Measurements from ENCODE around the gene TENM4. TPM values are rescaled to one million over a fixed set of nuclear protein-coding genes. Genes with fewer than 3 reads are reported as not detected.

TENM4 gene
- total and polyA plus RNA-seq, 2 of the 13 experiments (the other 11 are each of a cell fraction or from before 2014, with no cell fraction given), result not detected

DNA sequence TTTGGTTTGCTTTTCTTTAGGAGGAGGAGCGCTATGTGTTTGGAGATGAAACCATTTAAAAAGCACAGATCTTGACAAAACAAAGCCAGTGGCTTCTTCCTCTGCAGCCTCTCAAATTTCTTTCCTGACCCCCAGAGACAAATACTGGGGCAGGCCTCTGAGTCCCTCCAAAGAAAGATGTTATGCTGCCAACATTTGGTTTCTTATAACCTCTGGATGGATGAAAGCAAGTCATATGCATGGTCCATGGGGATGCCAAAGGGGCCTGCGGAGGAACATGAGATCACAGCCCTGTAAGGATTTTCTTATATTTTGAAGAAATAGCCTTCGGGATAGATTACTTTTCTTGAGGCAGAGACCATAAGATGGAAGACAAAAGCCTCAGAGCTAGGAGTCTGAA, 179.1 kb downstream of the TENM4 start:
- Histone ChIP-seq H3K27ac (ENCODE audit: extremely low read length, insufficient read depth, low read length) (no peak overlapping the region), H4K20me1 (ENCODE audit: insufficient read depth, low read length) (no peaks in the 10 kb centered on the region), H2AFZ (ENCODE audit: low read length) (no peak overlapping the region), H3K9ac (ENCODE audit: insufficient read depth, low read depth, low read length) (no peak overlapping the region), H3K4me2 (ENCODE audit: low read depth, low read length) (no peak overlapping the region), H3K4me3 (replicated peaks in 1 of 3; ENCODE audit: insufficient read depth in 1 of 3, low read depth in 2 of 3, low read length in 3 of 3) (no peak overlapping the region), H3K4me1 (ENCODE audit: insufficient read depth, low read length) (no peaks in the 10 kb centered on the region), H3K27me3 (ENCODE audit: control insufficient read depth in 1 of 2, insufficient read depth in 2 of 2, low read length in 2 of 2) (peaks cover 0 to 11% of the 10 kb centered on the region in 2 experiments; a peak in 2 of 5 replicates), H3K36me3 (replicated peaks in 1 of 2; ENCODE audit: control insufficient read depth in 1 of 2, insufficient read depth in 2 of 2, low read length in 2 of 2) (no peaks in the 10 kb centered on the region), H3K9me3 (ENCODE audit: low read length) (no peaks in the 10 kb centered on the region), H3K79me2 (ENCODE audit: insufficient read depth, low read length) (no peaks in the 10 kb centered on the region)
- no peak for ATAC-seq
- in situ Hi-C loops (cut with HindIII; ENCODE audit: extremely low pct_ligation_motif_present, low pct_unique_long_range_greater_than_20kb), result no loop called here
- 17% methylated on average over 3 of the region's 3 CpGs for WGBS (ENCODE audit: low lambda C conversion rate)
- intact Hi-C loops (cut with micrococcal nuclease; ENCODE audit: unreplicated experiment), result no loop called here
- ChIA-PET CTCF (ENCODE audit: low intra/inter-chr PET ratio, low total read pairs) (no interaction called here), POLR2A (no interaction called here)
- DNase-seq (ENCODE audit: low spot score), result no peak
- no TSS peak for BruUV-seq (replicated peaks)
- TF ChIP-seq, protein P1, sequence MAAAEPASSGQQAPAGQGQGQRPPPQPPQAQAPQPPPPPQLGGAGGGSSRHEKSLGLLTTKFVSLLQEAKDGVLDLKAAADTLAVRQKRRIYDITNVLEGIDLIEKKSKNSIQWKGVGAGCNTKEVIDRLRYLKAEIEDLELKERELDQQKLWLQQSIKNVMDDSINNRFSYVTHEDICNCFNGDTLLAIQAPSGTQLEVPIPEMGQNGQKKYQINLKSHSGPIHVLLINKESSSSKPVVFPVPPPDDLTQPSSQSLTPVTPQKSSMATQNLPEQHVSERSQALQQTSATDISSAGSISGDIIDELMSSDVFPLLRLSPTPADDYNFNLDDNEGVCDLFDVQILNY (CRISPR knock-in tag; conservative IDR thresholded peaks at IDR 0.05), result no peak
- TF ChIP-seq ZNF44 (CRISPR knock-in tag; IDR thresholded peaks at IDR 0.05), result no peak
- TF ChIP-seq ZNF530 (CRISPR knock-in tag; IDR thresholded peaks at IDR 0.05; ENCODE audit: low read depth), result no peak
- TF ChIP-seq YEATS2 (CRISPR knock-in tag; IDR thresholded peaks at IDR 0.05; ENCODE audit: borderline replicate concordance), result no peak
- no peak for TF ChIP-seq SAP130 (CRISPR knock-in tag; IDR thresholded peaks at IDR 0.05; ENCODE audit: low read depth)
- TF ChIP-seq TMF1 (CRISPR knock-in tag; IDR thresholded peaks at IDR 0.05; ENCODE audit: low read depth), result no peak
- no peak for TF ChIP-seq AKAP8 (CRISPR knock-in tag; IDR thresholded peaks at IDR 0.05)
- TF ChIP-seq MATR3 (CRISPR knock-in tag; IDR thresholded peaks at IDR 0.05), result no peak
- TF ChIP-seq NRL (CRISPR knock-in tag; IDR thresholded peaks at IDR 0.05; ENCODE audit: borderline replicate concordance), result no peak
- no peak for TF ChIP-seq STAT5B (CRISPR knock-in tag; IDR thresholded peaks at IDR 0.05)
- TF ChIP-seq ZFP37 (CRISPR knock-in tag; IDR thresholded peaks at IDR 0.05; ENCODE audit: borderline replicate concordance), result no peak
- no peak for TF ChIP-seq MTF1 (CRISPR knock-in tag; IDR thresholded peaks at IDR 0.05)
- TF ChIP-seq SALL1 (CRISPR knock-in tag; IDR thresholded peaks at IDR 0.05), result no peak
- TF ChIP-seq, protein P2, sequence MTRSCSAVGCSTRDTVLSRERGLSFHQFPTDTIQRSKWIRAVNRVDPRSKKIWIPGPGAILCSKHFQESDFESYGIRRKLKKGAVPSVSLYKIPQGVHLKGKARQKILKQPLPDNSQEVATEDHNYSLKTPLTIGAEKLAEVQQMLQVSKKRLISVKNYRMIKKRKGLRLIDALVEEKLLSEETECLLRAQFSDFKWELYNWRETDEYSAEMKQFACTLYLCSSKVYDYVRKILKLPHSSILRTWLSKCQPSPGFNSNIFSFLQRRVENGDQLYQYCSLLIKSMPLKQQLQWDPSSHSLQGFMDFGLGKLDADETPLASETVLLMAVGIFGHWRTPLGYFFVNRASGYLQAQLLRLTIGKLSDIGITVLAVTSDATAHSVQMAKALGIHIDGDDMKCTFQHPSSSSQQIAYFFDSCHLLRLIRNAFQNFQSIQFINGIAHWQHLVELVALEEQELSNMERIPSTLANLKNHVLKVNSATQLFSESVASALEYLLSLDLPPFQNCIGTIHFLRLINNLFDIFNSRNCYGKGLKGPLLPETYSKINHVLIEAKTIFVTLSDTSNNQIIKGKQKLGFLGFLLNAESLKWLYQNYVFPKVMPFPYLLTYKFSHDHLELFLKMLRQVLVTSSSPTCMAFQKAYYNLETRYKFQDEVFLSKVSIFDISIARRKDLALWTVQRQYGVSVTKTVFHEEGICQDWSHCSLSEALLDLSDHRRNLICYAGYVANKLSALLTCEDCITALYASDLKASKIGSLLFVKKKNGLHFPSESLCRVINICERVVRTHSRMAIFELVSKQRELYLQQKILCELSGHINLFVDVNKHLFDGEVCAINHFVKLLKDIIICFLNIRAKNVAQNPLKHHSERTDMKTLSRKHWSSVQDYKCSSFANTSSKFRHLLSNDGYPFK (CRISPR knock-in tag; IDR thresholded peaks at IDR 0.05; ENCODE audit: borderline replicate concordance), result no peak
- no peak for TF ChIP-seq NCOA5 (CRISPR knock-in tag; IDR thresholded peaks at IDR 0.05)
- TF ChIP-seq SMC3 (IDR thresholded peaks at IDR 0.05; ENCODE audit: low read length), result no peak
- FAIRE-seq, result no peak

Measured in HepG2 (cell line).